ENCODE results near the gene HAGHL.
A peak's percentile ranks its signal among the peaks of the same experiment; 100 is the strongest.

Gene HAGHL

DNA sequence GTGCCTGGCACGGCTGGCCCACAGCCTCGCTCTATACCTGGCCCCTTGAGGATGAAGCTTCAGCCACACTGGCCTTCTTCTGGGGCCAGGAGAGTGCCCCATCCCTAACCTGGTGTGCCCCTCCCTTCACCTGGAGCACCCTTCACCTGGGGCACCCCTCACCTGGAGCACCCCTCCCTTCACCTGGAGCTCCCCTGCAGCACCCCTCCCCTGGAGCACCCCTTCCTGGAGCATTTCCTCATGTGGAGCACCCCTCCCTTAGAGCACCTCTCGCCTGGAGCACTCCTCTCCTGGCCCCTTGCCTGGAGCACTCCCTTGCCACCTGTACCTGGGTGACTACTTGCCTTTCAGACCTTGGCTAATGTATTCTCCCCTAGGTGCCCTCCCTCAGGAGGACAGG lies 18.9 kb upstream of the HAGHL start:
- no peak for DNase-seq

DNA sequence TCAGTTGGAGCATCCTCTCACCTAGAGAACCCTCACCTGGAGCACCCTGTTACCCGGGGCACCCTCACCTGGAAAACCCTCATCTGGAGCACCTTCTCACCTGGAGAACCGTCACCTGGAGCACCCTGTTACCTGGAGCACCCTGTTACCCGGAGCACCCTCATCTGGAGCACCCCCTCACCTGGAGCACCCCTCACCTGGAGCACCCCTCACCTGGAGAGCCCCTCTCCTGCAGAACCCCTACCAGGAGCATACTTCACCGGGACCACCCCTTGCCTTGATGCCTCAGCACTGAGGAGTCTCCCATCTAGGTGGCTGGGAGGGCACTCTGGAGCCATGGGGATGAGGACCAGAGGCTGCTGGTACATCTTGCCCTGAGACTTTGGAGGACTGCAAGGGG lies 17.9 kb upstream of the HAGHL start:
- DNase-seq = no peak

DNA sequence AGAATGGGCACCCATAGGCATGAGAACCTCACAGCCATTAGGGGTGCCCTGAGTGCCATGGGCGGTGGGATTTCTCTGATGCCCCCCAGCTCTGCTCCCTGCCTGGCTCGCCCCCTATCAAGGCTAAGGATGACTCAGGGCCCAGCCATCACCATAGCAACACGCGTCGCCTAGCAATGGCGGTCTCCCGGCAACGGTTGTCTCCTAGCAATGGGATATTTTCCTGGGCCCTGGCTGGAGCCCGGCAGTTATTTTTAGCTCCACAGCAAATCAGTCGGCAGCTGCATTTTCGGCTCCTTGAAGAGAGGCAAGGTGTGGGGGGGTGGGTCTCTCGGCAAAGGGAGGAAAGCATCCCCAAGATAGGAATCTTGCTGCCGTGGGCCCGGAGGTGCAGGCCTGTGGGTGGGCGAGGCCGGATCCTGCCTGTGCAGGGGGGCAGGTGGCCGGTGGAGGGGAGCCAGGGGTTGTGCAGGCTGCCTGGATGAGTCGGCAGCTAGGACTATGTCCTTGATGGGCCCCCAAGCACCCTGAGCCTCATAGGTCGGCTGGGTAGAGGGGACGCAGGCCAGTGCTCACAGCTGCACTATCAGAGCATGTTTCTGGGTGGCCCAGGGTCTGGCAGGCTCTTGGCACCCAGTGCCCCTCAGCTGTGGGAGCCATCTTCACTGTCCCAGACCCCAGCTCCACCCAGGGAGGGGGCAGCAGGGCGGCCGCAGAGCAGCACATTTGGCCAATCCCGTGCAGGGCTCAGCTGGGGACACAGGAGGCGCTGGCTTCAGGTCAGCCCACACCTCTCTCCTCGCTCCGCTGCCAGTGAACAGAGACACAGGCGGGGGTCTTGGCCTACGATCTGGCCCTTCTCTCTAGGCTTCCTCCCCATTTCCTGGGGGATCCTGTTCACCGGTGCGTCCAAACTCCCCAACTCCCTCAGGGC lies 17.1 kb upstream of the HAGHL start:
- peak in 1 of 2 donors; percentile 24 for DNase-seq

DNA sequence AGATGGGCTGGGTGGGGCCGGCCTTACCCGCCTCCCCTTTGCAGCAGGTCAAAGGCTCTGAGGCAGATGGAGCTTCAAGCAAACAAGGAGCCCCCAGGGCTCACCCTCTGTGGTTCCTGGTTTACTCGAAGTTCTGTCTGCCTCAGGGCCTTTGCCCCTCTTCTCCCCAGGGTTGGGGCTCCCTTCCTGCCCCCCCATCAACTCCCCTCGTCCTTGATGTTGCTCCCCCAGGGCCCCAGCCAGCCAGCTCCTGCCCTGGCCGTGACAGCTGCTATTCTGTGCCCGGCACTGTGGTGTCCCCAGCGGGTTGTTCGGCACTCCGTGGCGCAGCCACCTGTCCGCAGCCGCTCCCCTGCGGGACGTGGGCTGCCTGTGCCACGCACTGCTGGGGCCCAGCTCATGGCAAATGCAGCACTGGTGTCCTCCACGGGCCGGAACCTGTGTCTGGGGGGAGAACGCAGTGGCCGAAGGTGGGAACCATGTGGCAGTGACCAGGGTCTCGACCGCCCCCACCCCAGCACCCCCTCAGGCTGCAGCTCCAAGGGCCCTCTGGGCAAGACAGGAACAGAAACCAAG lies 16.3 kb upstream of the HAGHL start:
- DNase-seq = no peak

DNA sequence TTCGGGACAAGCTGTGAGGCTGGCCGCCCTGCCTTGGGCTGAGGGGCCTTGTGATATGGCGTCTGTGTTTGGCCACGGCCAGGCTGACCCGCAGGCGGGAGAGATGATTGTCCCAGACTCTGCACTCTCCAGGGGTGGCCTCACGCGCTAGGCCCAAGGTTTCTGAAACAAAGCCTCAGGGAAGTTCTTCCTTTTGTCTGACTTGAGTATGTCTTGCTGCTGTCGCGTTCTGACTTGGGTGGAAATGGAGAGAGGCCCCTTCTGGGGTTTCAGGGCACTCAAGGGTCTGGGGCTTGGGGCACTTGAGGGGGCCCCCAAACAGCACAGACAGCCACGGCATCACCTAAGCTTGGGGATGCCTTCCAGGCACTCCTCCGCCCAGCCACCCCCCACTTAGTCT lies 15.8 kb upstream of the HAGHL start:
- DNase-seq = no peak

DNA sequence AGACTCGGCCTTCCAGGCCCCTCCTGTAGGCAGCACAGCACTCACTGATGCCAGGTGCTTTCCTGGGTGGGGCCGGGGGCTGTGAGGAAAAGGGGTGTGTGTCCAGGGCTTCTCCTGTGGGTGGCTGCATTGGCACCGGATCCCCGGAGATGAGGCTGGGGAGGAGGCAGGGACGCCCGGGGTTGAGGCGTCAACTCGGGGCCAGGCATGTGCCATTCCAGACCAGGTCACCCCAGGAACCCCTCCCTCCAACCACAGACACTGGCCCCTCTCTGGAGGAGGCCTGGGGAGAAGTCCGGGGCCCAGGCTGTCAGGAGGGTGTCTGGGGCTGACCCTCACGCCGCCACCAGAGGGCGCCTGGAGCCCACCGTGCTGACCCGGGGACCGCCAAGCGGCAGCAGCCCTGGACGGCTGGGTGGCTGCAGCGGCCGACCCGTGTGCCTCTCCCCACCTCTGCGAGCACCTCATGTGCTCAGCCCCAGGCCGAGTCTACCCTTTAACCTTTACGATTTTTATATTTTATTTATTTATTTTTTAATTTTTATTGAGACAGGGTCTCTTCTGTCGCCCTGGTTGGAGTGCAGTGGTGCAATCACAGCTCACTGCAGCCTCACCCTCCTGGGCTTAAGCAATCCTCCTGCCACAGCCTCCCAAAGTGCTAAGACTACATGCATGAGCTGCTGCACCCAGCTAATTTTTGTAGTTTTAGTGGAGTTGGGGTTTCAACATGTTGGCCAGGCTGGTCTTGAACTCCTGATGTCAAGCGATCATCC lies 15.2 kb upstream of the HAGHL start:
- DNase-seq = peak; percentile 65 to 73

DNA sequence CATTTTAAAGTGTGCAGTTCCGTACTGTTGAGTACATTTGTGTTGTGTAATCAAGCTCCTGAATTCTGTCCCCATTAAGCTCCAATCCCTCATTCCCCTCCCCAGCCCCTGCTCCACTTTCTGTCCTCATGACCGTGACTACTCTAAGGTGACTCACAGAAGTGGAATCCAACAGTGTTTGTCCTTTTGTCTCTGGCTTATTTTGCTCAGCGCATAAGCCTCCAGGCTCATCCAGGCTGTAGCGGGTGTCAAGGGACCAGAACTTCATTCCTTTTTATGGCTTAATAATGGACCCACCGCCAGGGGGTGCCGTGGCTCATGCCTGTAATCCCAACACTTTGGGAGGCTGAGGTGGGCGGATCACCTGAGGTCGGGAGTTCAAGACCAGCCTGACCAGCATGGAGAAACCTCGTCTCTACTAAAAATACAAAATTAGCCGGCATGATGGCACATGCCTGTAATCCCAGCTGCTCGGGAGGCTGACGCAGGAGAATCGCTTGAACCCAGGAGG lies 14.1 kb upstream of the HAGHL start:
- DNase-seq = peak; percentile 55 to 70

DNA sequence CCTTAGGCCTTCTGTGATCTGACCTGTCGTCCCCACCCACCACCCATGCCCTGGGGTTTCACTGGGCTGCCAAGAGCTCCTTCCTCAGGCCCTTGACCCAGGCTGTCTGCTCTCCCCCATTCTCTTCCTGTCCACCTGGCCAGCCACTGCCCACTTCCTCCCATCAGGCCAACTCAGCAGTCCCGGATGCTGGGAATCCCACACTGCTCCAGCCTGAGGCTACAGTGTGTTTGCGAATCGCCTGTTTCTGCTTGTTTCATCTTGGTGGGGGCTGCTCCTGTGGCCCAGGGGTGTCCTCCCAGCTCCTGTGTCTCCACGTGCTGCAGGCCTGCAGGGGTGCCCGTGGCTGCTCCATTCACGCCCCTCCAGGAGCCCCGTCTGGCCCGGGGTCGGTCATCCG lies 12.8 kb upstream of the HAGHL start:
- no peak for DNase-seq

DNA sequence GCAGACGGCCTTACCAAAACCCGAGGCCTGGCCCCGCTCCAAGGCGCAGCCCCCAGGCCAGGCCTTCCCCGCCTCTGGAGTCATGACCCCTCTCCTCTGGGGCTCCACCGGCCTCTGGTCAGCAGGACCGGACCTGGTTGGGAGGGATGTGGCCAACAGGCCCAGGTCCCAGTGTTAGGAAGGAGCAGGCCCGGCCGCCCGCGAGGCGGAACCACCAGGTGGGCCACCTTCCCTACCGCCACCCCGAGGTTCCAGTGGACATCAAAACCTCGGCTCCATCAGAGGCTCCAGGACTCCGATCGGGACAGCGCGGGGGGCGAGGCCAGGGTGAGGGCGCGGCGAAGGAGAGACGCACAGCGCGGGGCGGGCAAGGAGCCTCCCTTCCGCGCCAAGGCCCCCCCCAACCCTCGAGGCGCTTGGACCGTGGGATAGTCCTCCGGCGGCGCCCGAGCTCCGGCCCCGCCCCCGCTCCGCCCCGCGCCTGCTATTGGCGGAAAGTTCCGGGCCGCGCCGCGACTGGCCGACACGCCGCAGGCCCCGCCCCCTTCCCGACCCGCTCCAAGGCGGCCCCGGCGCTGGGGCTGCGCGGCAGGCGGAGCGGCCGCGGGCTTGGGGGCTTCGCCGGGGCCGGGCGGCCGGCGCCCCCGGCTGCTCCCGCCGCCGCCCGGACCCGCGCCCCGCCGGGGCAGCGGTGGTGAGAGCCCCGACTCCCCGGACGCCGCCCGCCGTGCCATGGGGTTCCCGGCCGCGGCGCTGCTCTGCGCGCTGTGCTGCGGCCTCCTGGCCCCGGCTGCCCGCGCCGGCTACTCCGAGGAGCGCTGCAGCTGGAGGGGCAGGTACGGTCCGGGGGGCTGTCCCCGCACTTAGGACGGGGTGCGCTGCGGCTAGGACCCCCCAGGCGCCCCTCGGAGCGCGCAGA lies 12.1 kb upstream of the HAGHL start, which contains the start of gene METRN:
TSS of gene METRN (plus strand) at position 561 of the 919 bp plus-strand sequence. CDS start at position 733, 172 bp downstream.
- peak; percentile 76 to 88 for DNase-seq

DNA sequence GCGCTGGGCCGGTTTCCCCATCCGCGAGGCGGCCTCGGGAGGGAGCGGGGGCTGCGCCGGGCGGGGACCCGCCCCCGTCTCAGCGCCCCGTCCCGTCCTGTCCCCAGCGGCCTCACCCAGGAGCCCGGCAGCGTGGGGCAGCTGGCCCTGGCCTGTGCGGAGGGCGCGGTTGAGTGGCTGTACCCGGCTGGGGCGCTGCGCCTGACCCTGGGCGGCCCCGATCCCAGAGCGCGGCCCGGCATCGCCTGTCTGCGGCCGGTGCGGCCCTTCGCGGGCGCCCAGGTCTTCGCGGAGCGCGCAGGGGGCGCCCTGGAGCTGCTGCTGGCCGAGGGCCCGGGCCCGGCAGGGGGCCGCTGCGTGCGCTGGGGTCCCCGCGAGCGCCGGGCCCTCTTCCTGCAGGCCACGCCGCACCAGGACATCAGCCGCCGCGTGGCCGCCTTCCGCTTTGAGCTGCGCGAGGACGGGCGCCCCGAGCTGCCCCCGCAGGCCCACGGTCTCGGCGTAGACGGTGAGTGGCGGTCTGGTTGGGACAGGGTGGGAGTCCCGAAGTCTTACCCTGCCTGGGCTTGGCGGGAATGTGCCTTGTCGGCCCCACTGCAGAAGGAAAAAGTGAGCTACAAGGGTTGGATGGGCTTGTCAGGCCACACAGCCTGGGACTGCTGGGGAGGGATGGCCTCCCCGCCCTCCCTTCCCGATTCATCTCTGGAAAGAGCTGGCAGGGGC lies 11.3 kb upstream of the HAGHL start:
- DNase-seq = no peak

DNA sequence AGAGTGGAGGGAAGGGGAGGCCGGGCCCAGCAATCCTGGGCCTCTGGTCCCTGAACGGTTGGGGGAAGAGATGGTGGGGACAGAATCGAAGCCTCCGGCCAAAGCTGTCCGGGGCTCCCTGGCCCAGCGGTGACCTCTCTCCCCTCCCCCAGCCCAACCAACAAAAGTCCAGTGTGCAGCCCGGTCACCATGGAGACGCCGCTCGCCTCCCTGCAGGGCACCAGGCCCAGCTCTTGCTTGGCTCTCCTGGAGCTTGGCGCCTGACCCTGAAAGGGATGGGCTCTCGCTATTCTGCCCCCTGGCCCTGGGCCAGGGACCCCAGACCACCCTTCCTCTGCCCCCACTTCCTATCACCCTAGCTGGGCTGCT lies 10.7 kb upstream of the HAGHL start:
- no peak for DNase-seq

DNA sequence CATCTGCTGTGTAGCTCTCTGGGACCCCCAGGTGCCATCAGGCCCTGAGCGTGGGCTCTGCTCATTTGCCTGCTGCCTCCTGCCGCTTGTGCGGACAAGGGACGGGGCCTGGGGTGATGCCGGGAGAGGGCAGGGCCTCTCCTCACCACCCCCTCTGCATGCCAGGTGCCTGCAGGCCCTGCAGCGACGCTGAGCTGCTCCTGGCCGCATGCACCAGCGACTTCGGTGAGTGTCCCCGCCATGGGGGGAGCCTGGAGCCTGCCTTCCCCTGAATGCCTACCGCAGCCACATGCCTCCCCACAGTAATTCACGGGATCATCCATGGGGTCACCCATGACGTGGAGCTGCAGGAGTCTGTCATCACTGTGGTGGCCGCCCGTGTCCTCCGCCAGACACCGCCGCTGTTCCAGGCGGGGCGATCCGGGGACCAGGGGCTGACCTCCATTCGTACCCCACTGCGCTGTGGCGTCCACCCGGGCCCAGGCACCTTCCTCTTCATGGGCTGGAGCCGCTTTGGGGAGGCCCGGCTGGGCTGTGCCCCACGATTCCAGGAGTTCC lies 10.1 kb upstream of the HAGHL start:
- no peak for DNase-seq

DNA sequence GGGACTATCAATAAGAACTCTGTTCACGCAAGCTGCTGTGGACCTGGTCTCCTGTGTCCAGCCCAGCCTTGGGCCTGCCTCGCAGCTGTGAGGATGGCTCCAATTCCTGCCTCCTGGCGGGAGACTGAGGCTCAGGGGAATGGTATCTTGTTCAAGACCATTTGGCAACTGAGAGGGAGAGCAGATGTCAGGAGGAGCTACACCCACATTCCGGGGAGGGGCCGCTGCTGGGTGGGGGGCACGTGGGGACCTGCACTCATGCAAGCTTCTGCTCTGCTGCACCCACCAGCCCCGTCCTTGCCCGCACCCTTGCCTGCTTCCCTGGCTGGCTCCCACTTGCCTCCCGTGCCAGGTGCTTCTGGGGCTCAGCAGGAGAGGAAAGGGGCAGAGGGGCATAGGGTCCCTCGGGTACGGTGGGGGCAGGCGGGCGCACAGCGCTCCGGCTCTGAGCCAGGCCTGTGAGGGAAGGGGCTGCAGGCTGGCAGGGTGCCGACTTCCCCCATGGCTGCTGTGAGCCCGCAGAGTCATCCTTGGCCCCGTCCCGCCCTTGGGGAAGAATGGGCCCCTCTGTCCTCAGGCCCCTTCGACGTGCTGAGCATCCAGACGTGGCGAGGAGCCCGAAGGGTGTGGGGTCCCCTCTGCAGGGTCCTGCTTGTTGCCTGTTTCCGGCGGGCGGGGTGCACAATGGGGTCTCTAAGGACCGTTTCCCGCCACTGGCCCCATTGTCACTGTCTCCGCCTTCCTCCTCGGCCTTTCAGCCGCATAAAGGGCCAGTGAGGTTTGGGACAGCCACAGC lies 9.3 kb upstream of the HAGHL start:
- DNase-seq = no peak

DNA sequence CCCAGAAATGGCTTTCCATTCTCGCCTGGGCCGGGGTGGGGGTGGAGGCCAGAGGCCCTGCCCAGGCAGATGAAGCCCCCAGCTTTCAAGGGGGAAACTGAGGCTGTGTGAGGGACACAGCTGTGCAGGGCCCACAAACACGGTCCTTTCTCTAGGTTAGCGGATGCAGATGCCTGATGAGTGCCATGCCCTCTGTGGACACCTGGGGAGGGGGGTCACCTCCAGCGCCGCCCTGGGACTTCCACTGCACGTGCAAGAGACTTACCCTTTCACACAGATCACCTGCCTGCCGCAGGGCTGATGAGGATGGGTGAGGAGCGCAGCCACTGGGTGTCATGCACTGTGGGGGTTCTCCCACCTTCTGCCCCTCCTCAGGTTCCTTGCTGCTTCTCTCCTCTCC lies 8.5 kb upstream of the HAGHL start:
- no peak for DNase-seq

DNA sequence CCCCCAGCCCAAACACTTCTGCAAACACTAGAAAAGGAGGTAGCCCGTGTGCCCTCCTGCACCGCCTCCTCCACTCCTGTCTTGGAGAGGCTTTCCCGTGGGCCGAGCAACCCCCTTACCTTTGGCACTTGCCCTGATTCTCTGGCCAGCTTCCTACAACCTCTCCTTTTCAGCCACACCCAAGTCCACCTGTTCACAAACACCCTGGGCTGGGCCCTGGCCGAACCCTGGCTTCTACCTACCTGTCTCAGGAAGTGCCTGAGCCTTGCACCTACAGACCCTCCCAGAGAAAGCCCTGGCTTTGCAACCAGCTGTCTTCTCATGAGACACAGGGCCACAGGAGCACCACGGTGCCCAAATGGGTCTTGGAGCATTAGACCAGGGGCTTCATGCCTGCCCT lies 8.0 kb upstream of the HAGHL start:
- DNase-seq = no peak

DNA sequence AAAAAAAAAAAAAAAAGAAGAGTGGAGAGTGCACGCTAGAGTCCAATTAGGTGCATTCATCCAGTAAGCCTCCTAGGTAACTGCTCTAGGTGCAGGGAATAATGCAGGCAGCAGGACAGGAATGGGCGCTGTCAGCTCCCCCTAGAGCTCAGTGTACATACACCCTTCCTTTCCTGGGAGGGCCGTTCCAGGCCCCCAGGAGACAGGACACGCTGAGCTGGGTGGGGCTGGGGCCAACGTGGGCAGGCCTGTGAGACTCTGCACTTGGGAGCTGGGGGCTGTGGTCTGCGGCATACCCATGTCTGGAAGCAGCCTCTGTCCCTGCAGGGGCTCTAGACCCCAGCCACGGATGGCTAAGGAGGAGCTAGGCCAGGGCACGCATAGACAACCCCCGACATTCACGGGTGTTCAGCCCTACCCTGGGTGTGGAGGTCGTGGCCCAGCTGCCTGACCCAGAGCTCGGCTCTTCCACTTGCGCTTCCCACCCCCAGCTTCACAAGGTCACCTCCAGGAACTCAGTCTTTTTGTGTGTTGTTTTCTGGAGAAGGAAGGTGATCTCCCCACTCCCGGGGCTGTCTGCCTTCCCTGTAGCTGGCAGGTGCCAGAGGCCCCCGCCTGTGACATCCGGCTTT lies 7.0 kb upstream of the HAGHL start:
- DNase-seq = no peak

DNA sequence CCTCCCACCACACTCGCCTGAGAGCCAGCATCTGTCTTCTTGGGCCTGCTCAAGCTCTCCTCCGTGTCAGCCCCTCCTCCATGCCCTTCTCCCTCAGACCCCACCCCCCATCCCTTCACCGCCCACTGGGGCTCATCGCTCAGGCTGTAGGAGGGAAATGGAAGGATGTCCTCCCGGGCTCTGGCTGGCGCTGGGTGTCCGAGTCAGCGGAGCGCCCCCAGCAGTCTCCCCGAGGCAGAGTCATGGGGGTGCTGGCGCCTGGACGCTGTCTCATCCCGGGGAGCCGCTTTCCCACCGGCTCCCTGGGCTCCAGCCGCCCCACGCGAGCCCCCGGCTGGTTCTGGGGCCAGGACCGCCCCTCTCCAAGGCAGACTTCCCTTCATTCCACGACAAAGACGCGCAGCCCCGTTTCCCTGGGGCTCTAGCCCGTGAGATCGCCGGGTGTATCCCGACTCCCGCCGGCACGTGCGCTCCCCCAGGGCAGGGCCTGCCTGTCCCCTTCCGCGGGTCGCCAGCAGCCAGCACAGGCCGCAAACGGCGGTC lies 6.4 kb upstream of the HAGHL start:
- DNase-seq = peak in 1 of 2 donors; percentile 53

DNA sequence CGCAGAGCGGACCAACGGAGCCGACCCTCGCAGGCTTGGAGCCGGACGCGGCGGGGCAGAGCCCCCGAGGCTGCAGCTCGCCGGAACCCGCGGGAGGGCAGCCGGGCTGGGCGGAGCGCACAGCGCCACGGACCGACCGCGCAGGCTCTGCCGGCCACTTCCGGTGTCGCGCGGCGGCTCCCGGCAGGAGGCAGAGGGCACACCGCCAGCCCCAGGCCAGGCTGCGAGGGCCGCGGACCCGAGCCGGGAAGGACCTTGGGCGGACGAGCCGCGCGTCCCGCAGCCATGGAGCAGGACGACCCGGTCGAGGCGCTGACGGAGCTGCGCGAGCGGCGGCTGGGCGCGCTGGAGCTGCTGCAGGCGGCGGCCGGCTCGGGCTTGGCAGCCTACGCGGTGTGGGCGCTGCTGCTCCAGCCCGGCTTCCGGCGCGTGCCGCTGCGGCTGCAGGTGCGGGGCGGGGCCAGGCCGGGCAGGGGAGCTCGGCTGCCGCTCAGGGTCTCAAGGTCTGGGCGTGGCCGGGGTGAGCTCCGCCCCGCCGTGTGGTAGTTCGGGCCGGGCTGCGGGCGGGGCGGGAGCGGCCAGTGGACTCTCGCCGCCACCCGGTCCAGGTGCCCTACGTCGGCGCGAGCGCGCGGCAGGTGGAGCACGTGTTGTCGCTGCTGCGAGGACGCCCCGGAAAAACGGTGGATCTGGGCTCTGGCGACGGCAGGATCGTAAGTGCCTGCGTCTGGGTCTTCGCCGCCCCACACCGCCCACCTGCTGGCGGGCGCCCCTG lies 5.7 kb upstream of the HAGHL start, which contains the start of gene ANTKMT:
TSS of gene ANTKMT (plus strand) at position 157 of the 775 bp plus-strand sequence. CDS start at position 286, 129 bp downstream.
- DNase-seq = peak; percentile 57 to 79

All from inflammatory macrophage (primary cell).